A549 (cell line): ENCODE measurements around the gene MPP7. TPM values are rescaled to one million over a fixed set of nuclear protein-coding genes. Genes with fewer than 3 reads are reported as not detected.

Source experiments
- ATAC-seq, 2 experiments: fragments of 200-7000 bp in 1 of 2; fragments of >200 bp in 1 of 2; cut with Nextera tagmentation in 1 of 2; cut with Tn5 transposase in 1 of 2; 3 replicates each; pipeline versions ENCODE4 v1.8.0 to v1.9.1; 2018 to 2020; ENCODE audit warnings: mild to moderate bottlenecking in 1 of 2, moderate library complexity in 1 of 2
- CTCF ChIA-PET: fragments of 300-600 bp; sonication (Branson Sonifier 250); formaldehyde crosslinking; extraction: SDS; loops from one replicate; lab custom pipeline; 2021; ENCODE audit warnings: antibody characterized with exemption, inconsistent platforms; lab: Yijun Ruan, JAX
- POLR2A ChIA-PET: fragments of 350-600 bp; formaldehyde crosslinking; extraction: SDS; loops from one replicate; lab custom pipeline; 2021; ENCODE audit warnings: antibody characterized with exemption, inconsistent platforms; lab: Yijun Ruan, JAX
- DNase-seq, 2 experiments: peaks; one replicate each; pipeline versions ENCODE4 v3.0.0 to v3.0.0-alpha.2; 2011 to 2016; ENCODE audit warnings: low read depth in 1 of 2, low spot score in 1 of 2
- FAIRE-seq: peaks from 2 replicates; lab custom pipeline; 2011; peaks lifted over from hg19 to GRCh38; lab: Jason Lieb, UNC
- H3K27ac ChIP-seq, 2 experiments: fragments of >200 bp; sonication (Bioruptor Twin); formaldehyde crosslinking; 3 replicates each; pipeline ENCODE4 v1.5.1; 2016 to 2017
- H3K4me1 ChIP-seq: fragments of >200 bp; sonication (Bioruptor Twin); formaldehyde crosslinking; 3 replicates; pipeline ENCODE4 v1.6.1; 2016
- H3K4me2 ChIP-seq: fragments of >200 bp; sonication (Bioruptor Twin); formaldehyde crosslinking; 3 replicates; pipeline ENCODE4 v1.6.1; 2016
- H3K4me3 ChIP-seq: fragments of >200 bp; sonication (Bioruptor Twin); formaldehyde crosslinking; 3 replicates; pipeline ENCODE4 v1.5.1; 2016
- H3K9me3 ChIP-seq: fragments of >200 bp; sonication (Bioruptor Twin); formaldehyde crosslinking; 3 replicates; pipeline ENCODE4 v1.6.1; 2016
- CEBPB ChIP-seq, 2 experiments: fragments of >200 bp in 1 of 2; sonication (Bioruptor Twin) in 1 of 2; formaldehyde crosslinking in 1 of 2; IDR thresholded peaks; 2 replicates each; pipeline ENCODE4 v1.6.1; 2012 to 2016
- CHD4 ChIP-seq: fragments of 200-600 bp; sonication (generic); IDR thresholded peaks from 2 replicates; pipeline ENCODE4 v1.6.1; 2016; ENCODE audit warnings: antibody characterized with exemption, mild to moderate bottlenecking, borderline replicate concordance
- EHF ChIP-seq: fragments of 250-450 bp; sonication (Bioruptor Pico); IDR thresholded peaks from 2 replicates; pipeline ENCODE4 v1.5.0; 2020; ENCODE audit warnings: mild to moderate bottlenecking
- FOSL2 ChIP-seq, 2 experiments: fragments of 450-650 bp in 1 of 2; fragments of >200 bp in 1 of 2; sonication (Bioruptor Twin) in 1 of 2; formaldehyde crosslinking; IDR thresholded peaks; 2 replicates each; pipeline versions ENCODE4 v1.5.0 to v1.6.1; 2016 to 2020; ENCODE audit warnings: mild to moderate bottlenecking in 1 of 2, moderate library complexity in 1 of 2
- FOXS1 ChIP-seq: fragments of 250-450 bp; sonication (Bioruptor Pico); IDR thresholded peaks from 2 replicates; pipeline ENCODE4 v1.5.0; 2020; ENCODE audit warnings: mild to moderate bottlenecking, moderate library complexity
- HDAC2 ChIP-seq: fragments of 200-600 bp; sonication (generic); IDR thresholded peaks from 2 replicates; pipeline ENCODE4 v1.6.1; 2016
- HEYL ChIP-seq: fragments of 250-450 bp; sonication (Bioruptor Pico); IDR thresholded peaks from 2 replicates; pipeline ENCODE4 v1.8.0; 2021; ENCODE audit warnings: mild to moderate bottlenecking, moderate library complexity
- HMGXB4 ChIP-seq: fragments of 250-450 bp; sonication (Bioruptor Pico); IDR thresholded peaks from 2 replicates; pipeline ENCODE4 v1.5.0; 2021; ENCODE audit warnings: mild to moderate bottlenecking, moderate library complexity, borderline replicate concordance
- JUN ChIP-seq, 2 experiments: fragments of >200 bp; sonication (Bioruptor Twin); formaldehyde crosslinking; IDR thresholded peaks; 2 replicates in 1 of 2; 3 replicates in 1 of 2; pipeline ENCODE4 v1.6.1; 2016 to 2017
- JUNB ChIP-seq: fragments of >200 bp; sonication (Bioruptor Twin); formaldehyde crosslinking; IDR thresholded peaks from 2 replicates; pipeline ENCODE4 v1.6.1; 2016
- KDM5A ChIP-seq: fragments of 200-600 bp; sonication (generic); IDR thresholded peaks from 2 replicates; pipeline ENCODE4 v1.6.1; 2016; ENCODE audit warnings: antibody characterized with exemption, mild to moderate bottlenecking
- MAFK ChIP-seq: fragments of 450-650 bp; IDR thresholded peaks from 2 replicates; pipeline ENCODE4 v1.6.1; 2014; ENCODE audit not compliant: partially characterized antibody
- MAX ChIP-seq: IDR thresholded peaks from 2 replicates; pipeline ENCODE4 v1.6.1; 2012
- MAZ ChIP-seq: fragments of 150-350 bp; IDR thresholded peaks from 2 replicates; pipeline ENCODE4 v1.6.1; 2014; ENCODE audit warnings: antibody characterized with exemption, low read depth, low read length, borderline replicate concordance
- MYC ChIP-seq: IDR thresholded peaks from 2 replicates; pipeline ENCODE4 v1.6.1; 2012; ENCODE audit warnings: mild to moderate bottlenecking, inconsistent platforms, low read length, improper control_type of control experiment, borderline replicate concordance
- NPAS2 ChIP-seq: fragments of 250-450 bp; sonication (Bioruptor Pico); IDR thresholded peaks from 2 replicates; pipeline ENCODE4 v1.8.0; 2022; ENCODE audit warnings: mild to moderate bottlenecking, moderate library complexity, borderline replicate concordance
- NR3C1 ChIP-seq: fragments of >200 bp; sonication (Bioruptor Twin); formaldehyde crosslinking; IDR thresholded peaks from 3 replicates; pipeline ENCODE4 v1.6.1; 2017
- RCOR1 ChIP-seq: fragments of 150-350 bp; IDR thresholded peaks from 2 replicates; pipeline ENCODE4 v1.6.1; 2014; ENCODE audit warnings: antibody characterized with exemption, low read length, low read depth
- REST ChIP-seq: fragments of 200-600 bp; sonication (generic); IDR thresholded peaks from 2 replicates; pipeline ENCODE4 v1.6.1; 2016; ENCODE audit warnings: antibody characterized with exemption, mild to moderate bottlenecking, moderate library complexity
- RFX5 ChIP-seq: fragments of 450-650 bp; IDR thresholded peaks from 2 replicates; pipeline ENCODE4 v1.7.1; 2014; ENCODE audit warnings: antibody characterized with exemption, mild to moderate bottlenecking, moderate library complexity
- SMC3 ChIP-seq: fragments of >200 bp; sonication (Bioruptor Twin); formaldehyde crosslinking; IDR thresholded peaks from 3 replicates; pipeline ENCODE4 v1.6.1; 2018; ENCODE audit warnings: inconsistent platforms
- TFCP2L1 ChIP-seq: fragments of 250-450 bp; sonication (Bioruptor Pico); IDR thresholded peaks from 2 replicates; pipeline ENCODE4 v1.5.0; 2021; ENCODE audit warnings: mild to moderate bottlenecking
- TP53 ChIP-seq: fragments of 250-450 bp; sonication (Bioruptor Pico); IDR thresholded peaks from 2 replicates; pipeline ENCODE4 v1.5.0; 2021; ENCODE audit warnings: mild to moderate bottlenecking, moderate library complexity
- ZNF302 ChIP-seq: fragments of 250-450 bp; sonication (Bioruptor Pico); IDR thresholded peaks from 2 replicates; pipeline ENCODE4 v1.9.0; 2021; ENCODE audit warnings: inconsistent platforms, mild to moderate bottlenecking, moderate library complexity
- ZSCAN20 ChIP-seq: fragments of 250-450 bp; sonication (Bioruptor Pico); IDR thresholded peaks from 2 replicates; pipeline ENCODE4 v1.8.0; 2022; ENCODE audit warnings: mild to moderate bottlenecking, moderate library complexity
- WGBS: methylation state at CpG from one replicate; pipeline ENCODE4 v1.1.6; 2017; ENCODE audit errors: missing lambda C conversion rate; 5-methylcytosine and 5-hydroxymethylcytosine counted together
- polyA plus RNA-seq, 4 experiments: library from polyadenylated mRNA; depleted of rRNA in 3 of 4; stranded (reverse); fragments of >200 nt; fragmentation: RNase III in 1 of 4; extraction: RNeasy Plus Mini Kit Qiagen cat#74134 plus additional on column Dnase treatment in 1 of 4; gene quantifications; 2 replicates in 3 of 4; 3 replicates in 1 of 4; pipeline ENCODE4 v1.2.3, GENCODE V29; 2011 to 2017

Gene MPP7
- polyA plus RNA-seq, 2 of the 4 experiments (the other 2 are of a cell fraction), result 0.06 to 0.23 TPM

GRCh38 chr10:28295336-28295735 lies 7.5 kb downstream of the MPP7 start:
- FAIRE-seq (no peak), ATAC-seq (no peak), DNase-seq (no peak)
- ChIA-PET POLR2A (no interaction called here), CTCF (interaction anchor here (1.3 to 1.8 kb wide), 3 partner anchors 43 to 98 kb away, joined by 3 to 5 read pairs (median 5); no protein-coding TSS in a partner anchor)
- Histone ChIP-seq H3K4me3 (no peak overlapping the region), H3K4me2 (no peak overlapping the region), H3K4me1 (no peaks in the 10 kb centered on the region), H3K9me3 (no peaks in the 10 kb centered on the region)
- WGBS, result 27% methylated on average over 3 of the region's 3 CpGs
- TF ChIP-seq JUNB (no peak), TFCP2L1 (no peak), MAFK (no peak), NPAS2 (no peak), REST (no peak), FOSL2 (IDR thresholded peaks at IDR 0.05) (no peak), FOSL2 (CRISPR knock-in tag; IDR thresholded peaks at IDR 0.05) (no peak), MAX (no peak), HDAC2 (no peak), HEYL (CRISPR knock-in tag) (no peak), HMGXB4 (no peak), JUN (IDR thresholded peaks at IDR 0.05) (no peak), NR3C1 (no peak), RCOR1 (no peak), TP53 (CRISPR knock-in tag) (no peak)
- TF ChIP-seq, all 56 proteins: peak for 0
- no peak overlapping the region for H3K27ac ChIP-seq

GRCh38 chr10:28294809-28295208 lies 8.1 kb downstream of the MPP7 start:
- POLR2A ChIA-PET, result no interaction called here
- FAIRE-seq (no peak), DNase-seq (no peak), ATAC-seq (no peak)
- H3K4me3 ChIP-seq, result no peak overlapping the region
- H3K4me1 ChIP-seq, result no peaks in the 10 kb centered on the region
- H3K4me2 ChIP-seq, result no peak overlapping the region
- CTCF ChIA-PET, result interaction anchor here (1.2 to 1.3 kb wide), 3 partner anchors 8 to 86 kb away, joined by 3 to 5 read pairs (median 4); partner anchors contain the start of gene MPP7
- no peak overlapping the region for H3K27ac ChIP-seq
- TF ChIP-seq FOSL2 (IDR thresholded peaks at IDR 0.05), result no peak
- no peak for TF ChIP-seq FOSL2 (CRISPR knock-in tag; IDR thresholded peaks at IDR 0.05)
- TF ChIP-seq ZSCAN20, result no peak
- TF ChIP-seq MYC, result no peak
- no peak for TF ChIP-seq MAX
- TF ChIP-seq RFX5, result no peak
- no peak for TF ChIP-seq EHF (CRISPR knock-in tag)
- no peak for TF ChIP-seq CEBPB (IDR thresholded peaks at IDR 0.05)
- no peak for TF ChIP-seq ZNF302 (CRISPR knock-in tag)
- no peak for TF ChIP-seq FOXS1 (CRISPR knock-in tag)
- TF ChIP-seq CHD4, result no peak
- TF ChIP-seq MAZ, result no peak
- TF ChIP-seq SMC3, result no peak
- TF ChIP-seq KDM5A, result no peak
- WGBS, result 30% methylated on average over 5 of the region's 5 CpGs
- H3K9me3 ChIP-seq, result no peaks in the 10 kb centered on the region
